Peyer's patch (tissue), 4 donors: ENCODE results near the gene USH2A. TPM values are rescaled to one million over a fixed set of nuclear protein-coding genes. Genes with fewer than 3 reads are reported as not detected.

ENCODE experiments used
- DNase-seq, 3 donors: peaks; one replicate each; pipeline ENCODE4 v3.0.0-alpha.2; 2017 to 2019
- H3K27ac ChIP-seq, 4 donors: fragments of 200-600 bp; sonication (generic); one replicate each; pipeline ENCODE4 v1.5.1; 2016 to 2019
- H3K27me3 ChIP-seq, 2 donors: fragments of 200-600 bp; sonication (generic); one replicate each; pipeline ENCODE4 v1.5.1; 2019
- H3K36me3 ChIP-seq, 3 donors: fragments of 200-600 bp; sonication (generic); one replicate each; pipeline ENCODE4 v1.5.1; 2016 to 2019
- H3K4me1 ChIP-seq, 4 donors: fragments of 200-600 bp; sonication (generic); one replicate each; pipeline ENCODE4 v1.5.1; 2016 to 2019
- H3K4me3 ChIP-seq, 4 donors: fragments of 200-600 bp; sonication (generic); 1 replicate in 3 of 4; 2 replicates in 1 of 4; pipeline ENCODE4 v1.5.1; 2016 to 2019; ENCODE audit warnings: mild to moderate bottlenecking in 1 of 4
- H3K9me3 ChIP-seq, 4 donors: fragments of 200-600 bp; sonication (generic); one replicate each; pipeline ENCODE4 v1.5.1; 2016 to 2019; ENCODE audit warnings: mild to moderate bottlenecking in 1 of 4
- POLR2A ChIP-seq, 2 donors: fragments of 450-650 bp; IDR thresholded peaks; one replicate each; pipeline ENCODE4 v1.5.1; 2017; ENCODE audit warnings: antibody characterized with exemption in 2 of 2, mild to moderate bottlenecking in 2 of 2, moderate library complexity in 2 of 2
- total RNA-seq, 4 donors: library from RNA; depleted of rRNA; stranded (reverse); fragments of >200 nt; gene quantifications; one replicate each; pipeline ENCODE4 v1.1.0, GENCODE V29; 2016
- TF ChIP-seq, protein P1 (sequence below), 6 experiments: fragments of 450-650 bp in 4 of 6; fragments of 200-600 bp in 2 of 6; sonication (generic) in 1 of 6; IDR thresholded peaks; one replicate each; pipeline ENCODE4 v1.5.1; 2017 to 2019; ENCODE audit warnings: antibody characterized with exemption in 6 of 6, mild to moderate bottlenecking in 3 of 6, moderate library complexity in 1 of 6

The USH2A gene, protein sequence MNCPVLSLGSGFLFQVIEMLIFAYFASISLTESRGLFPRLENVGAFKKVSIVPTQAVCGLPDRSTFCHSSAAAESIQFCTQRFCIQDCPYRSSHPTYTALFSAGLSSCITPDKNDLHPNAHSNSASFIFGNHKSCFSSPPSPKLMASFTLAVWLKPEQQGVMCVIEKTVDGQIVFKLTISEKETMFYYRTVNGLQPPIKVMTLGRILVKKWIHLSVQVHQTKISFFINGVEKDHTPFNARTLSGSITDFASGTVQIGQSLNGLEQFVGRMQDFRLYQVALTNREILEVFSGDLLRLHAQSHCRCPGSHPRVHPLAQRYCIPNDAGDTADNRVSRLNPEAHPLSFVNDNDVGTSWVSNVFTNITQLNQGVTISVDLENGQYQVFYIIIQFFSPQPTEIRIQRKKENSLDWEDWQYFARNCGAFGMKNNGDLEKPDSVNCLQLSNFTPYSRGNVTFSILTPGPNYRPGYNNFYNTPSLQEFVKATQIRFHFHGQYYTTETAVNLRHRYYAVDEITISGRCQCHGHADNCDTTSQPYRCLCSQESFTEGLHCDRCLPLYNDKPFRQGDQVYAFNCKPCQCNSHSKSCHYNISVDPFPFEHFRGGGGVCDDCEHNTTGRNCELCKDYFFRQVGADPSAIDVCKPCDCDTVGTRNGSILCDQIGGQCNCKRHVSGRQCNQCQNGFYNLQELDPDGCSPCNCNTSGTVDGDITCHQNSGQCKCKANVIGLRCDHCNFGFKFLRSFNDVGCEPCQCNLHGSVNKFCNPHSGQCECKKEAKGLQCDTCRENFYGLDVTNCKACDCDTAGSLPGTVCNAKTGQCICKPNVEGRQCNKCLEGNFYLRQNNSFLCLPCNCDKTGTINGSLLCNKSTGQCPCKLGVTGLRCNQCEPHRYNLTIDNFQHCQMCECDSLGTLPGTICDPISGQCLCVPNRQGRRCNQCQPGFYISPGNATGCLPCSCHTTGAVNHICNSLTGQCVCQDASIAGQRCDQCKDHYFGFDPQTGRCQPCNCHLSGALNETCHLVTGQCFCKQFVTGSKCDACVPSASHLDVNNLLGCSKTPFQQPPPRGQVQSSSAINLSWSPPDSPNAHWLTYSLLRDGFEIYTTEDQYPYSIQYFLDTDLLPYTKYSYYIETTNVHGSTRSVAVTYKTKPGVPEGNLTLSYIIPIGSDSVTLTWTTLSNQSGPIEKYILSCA (N-terminal part only)
- not detected for total RNA-seq

GRCh38 chr1:216422821-216423520 lies at the start of gene USH2A:
Gene USH2A (minus strand): TSS chr1:216423448. CDS start chr1:216422336, 1,112 bp downstream.
- no peak within 1 kb of the TSS for H3K27ac ChIP-seq
- TF ChIP-seq POLR2A (IDR thresholded peaks at IDR 0.05), result no peak
- TF ChIP-seq, protein P1, sequence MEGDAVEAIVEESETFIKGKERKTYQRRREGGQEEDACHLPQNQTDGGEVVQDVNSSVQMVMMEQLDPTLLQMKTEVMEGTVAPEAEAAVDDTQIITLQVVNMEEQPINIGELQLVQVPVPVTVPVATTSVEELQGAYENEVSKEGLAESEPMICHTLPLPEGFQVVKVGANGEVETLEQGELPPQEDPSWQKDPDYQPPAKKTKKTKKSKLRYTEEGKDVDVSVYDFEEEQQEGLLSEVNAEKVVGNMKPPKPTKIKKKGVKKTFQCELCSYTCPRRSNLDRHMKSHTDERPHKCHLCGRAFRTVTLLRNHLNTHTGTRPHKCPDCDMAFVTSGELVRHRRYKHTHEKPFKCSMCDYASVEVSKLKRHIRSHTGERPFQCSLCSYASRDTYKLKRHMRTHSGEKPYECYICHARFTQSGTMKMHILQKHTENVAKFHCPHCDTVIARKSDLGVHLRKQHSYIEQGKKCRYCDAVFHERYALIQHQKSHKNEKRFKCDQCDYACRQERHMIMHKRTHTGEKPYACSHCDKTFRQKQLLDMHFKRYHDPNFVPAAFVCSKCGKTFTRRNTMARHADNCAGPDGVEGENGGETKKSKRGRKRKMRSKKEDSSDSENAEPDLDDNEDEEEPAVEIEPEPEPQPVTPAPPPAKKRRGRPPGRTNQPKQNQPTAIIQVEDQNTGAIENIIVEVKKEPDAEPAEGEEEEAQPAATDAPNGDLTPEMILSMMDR (IDR thresholded peaks at IDR 0.05), result no peak
- H3K27me3 ChIP-seq, result no peaks in the 10 kb centered on the region
- no peaks in the 10 kb centered on the region for H3K9me3 ChIP-seq
- no peak for DNase-seq
- H3K36me3 ChIP-seq, result no peaks in the 10 kb centered on the region
- H3K4me3 ChIP-seq, result no peak within 1 kb of the TSS
- H3K4me1 ChIP-seq, result no peaks in the 10 kb centered on the region

GRCh38 chr1:216466162-216466801 lies 43.0 kb upstream of the USH2A start:
- H3K36me3 ChIP-seq, result no peaks in the 10 kb centered on the region
- H3K4me1 ChIP-seq, result no peaks in the 10 kb centered on the region
- no peak overlapping the region for H3K27ac ChIP-seq
- DNase-seq, result no peak
- TF ChIP-seq POLR2A (IDR thresholded peaks at IDR 0.05), result no peak
- TF ChIP-seq, protein P1 (IDR thresholded peaks at IDR 0.05), result no peak
- H3K9me3 ChIP-seq, result no peaks in the 10 kb centered on the region
- H3K27me3 ChIP-seq, result no peaks in the 10 kb centered on the region
- H3K4me3 ChIP-seq, result no peak overlapping the region

GRCh38 chr1:216464489-216464888 lies 41.2 kb upstream of the USH2A start:
- H3K4me3 ChIP-seq, result no peak overlapping the region
- TF ChIP-seq, protein P1 (IDR thresholded peaks at IDR 0.05), result no peak
- no peak for TF ChIP-seq POLR2A (IDR thresholded peaks at IDR 0.05)
- H3K4me1 ChIP-seq, result no peaks in the 10 kb centered on the region
- no peaks in the 10 kb centered on the region for H3K27me3 ChIP-seq
- H3K9me3 ChIP-seq, result no peaks in the 10 kb centered on the region
- no peaks in the 10 kb centered on the region for H3K36me3 ChIP-seq
- no peak for DNase-seq
- H3K27ac ChIP-seq, result no peak overlapping the region

DNA sequence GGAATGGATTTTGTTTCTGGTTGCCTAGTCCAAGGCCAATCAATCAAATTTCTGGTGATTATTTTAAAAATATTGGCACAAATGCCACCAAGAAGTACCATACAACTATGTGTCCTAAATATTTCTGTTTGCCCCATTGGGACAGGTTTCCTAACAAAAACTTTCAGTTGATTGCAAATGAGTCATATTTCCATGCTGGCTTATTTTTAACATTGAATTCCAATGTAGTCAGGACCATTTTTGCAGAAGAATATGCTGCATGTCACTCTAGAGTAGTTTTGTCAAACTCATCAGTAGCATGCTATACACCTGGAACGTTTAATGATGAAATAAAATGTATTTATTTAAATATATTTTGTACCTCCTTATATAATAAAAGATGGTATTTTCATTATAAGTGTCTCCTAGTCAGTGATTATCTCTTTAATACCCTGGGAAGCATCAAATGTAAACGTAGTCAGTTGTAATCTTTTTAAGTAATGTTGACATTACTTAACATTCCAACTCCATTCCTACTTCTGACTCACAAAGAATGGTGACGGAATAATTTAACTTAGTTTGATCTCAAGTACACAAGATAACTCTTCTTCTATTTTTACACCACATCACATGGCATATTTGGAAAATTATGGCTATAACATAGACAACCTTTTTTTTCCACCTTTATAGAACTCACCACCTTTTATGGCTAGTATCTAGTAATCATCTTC lies 39.0 kb upstream of the USH2A start:
- no peaks in the 10 kb centered on the region for H3K36me3 ChIP-seq
- no peak for TF ChIP-seq POLR2A (IDR thresholded peaks at IDR 0.05)
- TF ChIP-seq, protein P1 (IDR thresholded peaks at IDR 0.05), result no peak
- no peak overlapping the region for H3K4me3 ChIP-seq
- no peak overlapping the region for H3K27ac ChIP-seq
- no peaks in the 10 kb centered on the region for H3K9me3 ChIP-seq
- no peaks in the 10 kb centered on the region for H3K4me1 ChIP-seq
- H3K27me3 ChIP-seq, result no peaks in the 10 kb centered on the region
- no peak for DNase-seq
